ENCODE data around the gene FICD. TPM values are rescaled to one million over a fixed set of nuclear protein-coding genes. Genes with fewer than 3 reads are reported as not detected.

FICD gene
- total and polyA plus RNA-seq, 9 of the 15 experiments (the other 6 are each of a cell fraction or from before 2014, with no cell fraction given), result 0.88 to 4.5 (median 1.9) TPM

GRCh38 chr12:108560752-108561719 lies 46.0 kb downstream of the FICD start, which contains the start of gene SART3 (continued):
- TF ChIP-seq CUX1 (CRISPR knock-in tag; IDR thresholded peaks at IDR 0.05) (0 out of 2 replicates have a peak, but pooled peaks have one; percentile 59), PHF8 (IDR thresholded peaks at IDR 0.05; ENCODE audit: borderline replicate concordance, low read length) (peak; percentile 93; the same call in 1 of the 2 replicates), BRF2 (IDR thresholded peaks at IDR 0.05; ENCODE audit: borderline replicate concordance, insufficient read depth, insufficient read length) (no peak), XRCC4 (IDR thresholded peaks at IDR 0.05; ENCODE audit: extremely low read depth, insufficient read depth, insufficient read length) (no peak), ZNF23 (CRISPR knock-in tag; IDR thresholded peaks at IDR 0.05) (no peak), CC2D1A (IDR thresholded peaks at IDR 0.05) (no peak), PHB (CRISPR knock-in tag; IDR thresholded peaks at IDR 0.05) (no peak), ZBTB12 (CRISPR knock-in tag; IDR thresholded peaks at IDR 0.05) (peak; percentile 49; the same call in 1 of the 2 replicates), ARID1B (IDR thresholded peaks at IDR 0.05) (0 out of 2 replicates have a peak, but pooled peaks have one; percentile 9), JUND (IDR thresholded peaks at IDR 0.05; ENCODE audit: borderline replicate concordance, low read depth, low read length) (peak; percentile 62), JUND (tag; IDR thresholded peaks at IDR 0.05; ENCODE audit: borderline replicate concordance, low read depth, low read length) (peak; percentile 82; the same call in 2 of the 3 replicates), L3MBTL2 (IDR thresholded peaks at IDR 0.05) (peak; percentile 46; the same call in 1 of the 2 replicates), KAT7 (CRISPR knock-in tag; IDR thresholded peaks at IDR 0.05; ENCODE audit: borderline replicate concordance) (no peak)

Measured in K562 (cell line).